Uterine smooth muscle cell (primary cell): Measurements from ENCODE around the gene SPACA5B. TPM values are rescaled to one million over a fixed set of nuclear protein-coding genes. Genes with fewer than 3 reads are reported as not detected.

ENCODE experiments used
- total RNA-seq: library from RNA; depleted of rRNA; stranded (reverse); fragments of >200 nt; gene quantifications from 2 replicates; pipeline ENCODE4 v1.2.3, GENCODE V29; 2014

Gene SPACA5B
- not detected in 2 replicates for total RNA-seq

GRCh38 chrX:48130326-48130725 is at the start of gene SPACA5B:
TSS of gene SPACA5B (plus strand) at chrX:48130626. CDS start at chrX:48130688, 62 bp downstream.

Other genes with a start within 250 kb of the SPACA5B start
- gene ZNF182, start 126.6 kb upstream of the SPACA5B start, total RNA-seq: 3.3 and 4.4 TPM in 2 replicates
- gene SPACA5, start 123.6 kb upstream of the SPACA5B start, total RNA-seq: not detected in 2 replicates
- gene ZNF630, start 59.0 kb upstream of the SPACA5B start, total RNA-seq: 1.00 and 1.5 TPM in 2 replicates
- gene SSX5, start 66.2 kb downstream of the SPACA5B start, total RNA-seq: not detected in 2 replicates
- not detected in 2 replicates for gene SSX1, start 124.8 kb downstream of the SPACA5B start, total RNA-seq
- gene SSX3, start 226.1 kb downstream of the SPACA5B start, total RNA-seq: not detected in 2 replicates